HL-60 (cell line): ENCODE measurements around the gene C3orf20.

Source experiments
- DNase-seq, 2 experiments: peaks; one replicate each; pipeline ENCODE4 v3.0.0-alpha.2; 2010 to 2020; ENCODE audit warnings: low read depth in 1 of 2, low spot score in 1 of 2
- H3K27ac ChIP-seq: fragments of 250-450 bp; sonication (Bioruptor Pico); replicated peaks from 2 replicates; pipeline ENCODE4 v1.5.1; 2020; ENCODE audit warnings: mild to moderate bottlenecking, moderate library complexity
- H3K27me3 ChIP-seq: fragments of 250-450 bp; sonication (Bioruptor Pico); 2 replicates; pipeline ENCODE4 v1.5.1; 2021; ENCODE audit warnings: mild to moderate bottlenecking, moderate library complexity; ENCODE audit not compliant: insufficient read depth, poor library complexity, severe bottlenecking
- H3K4me3 ChIP-seq: replicated peaks from 2 replicates; pipeline ENCODE4 v1.5.1; 2011; ENCODE audit warnings: mild to moderate bottlenecking, control low read depth, low read length; ENCODE audit not compliant: insufficient read depth
- GABPA ChIP-seq: IDR thresholded peaks from 2 replicates; pipeline ENCODE4 v1.6.1; 2012; ENCODE audit warnings: low read depth
- POLR2AphosphoS5 ChIP-seq: IDR thresholded peaks from 2 replicates; pipeline ENCODE4 v1.6.1; 2012; ENCODE audit warnings: low read depth
- SPI1 ChIP-seq: IDR thresholded peaks from 2 replicates; pipeline ENCODE4 v1.6.1; 2012; ENCODE audit warnings: low read depth, mild to moderate bottlenecking, borderline replicate concordance
- long read RNA-seq: library from polyadenylated mRNA; unstranded; transcript quantifications from one replicate; pipeline ENCODE4 v2.0.0, GENCODE V29; 2020
- TF ChIP-seq, protein P1 (sequence below): IDR thresholded peaks from one replicate; pipeline ENCODE4 v1.5.1; 2011; ENCODE audit warnings: low read length, control low read depth, inconsistent platforms; ENCODE audit not compliant: insufficient read depth
- TF ChIP-seq, protein P2 (sequence below): IDR thresholded peaks from 2 replicates; pipeline ENCODE4 v1.6.1; 2012; ENCODE audit warnings: low read depth; ENCODE audit not compliant: insufficient replicate concordance

The C3orf20 gene
- long read RNA-seq, partial matches to known transcripts = 0 of 1 reads
- long read RNA-seq, other reads (novel, unspliced or antisense) = 1 of 1 reads

GRCh38 chr3:14674841-14675240, at the start of gene C3orf20:
Gene C3orf20 (plus strand): TSS chr3:14675141. CDS start chr3:14682714, 7,573 bp downstream.
- Histone ChIP-seq H3K4me3 (no peak within 1 kb of the TSS), H3K27me3 (no peaks in the 10 kb centered on the region), H3K27ac (no peak within 1 kb of the TSS)
- TF ChIP-seq, protein P1, sequence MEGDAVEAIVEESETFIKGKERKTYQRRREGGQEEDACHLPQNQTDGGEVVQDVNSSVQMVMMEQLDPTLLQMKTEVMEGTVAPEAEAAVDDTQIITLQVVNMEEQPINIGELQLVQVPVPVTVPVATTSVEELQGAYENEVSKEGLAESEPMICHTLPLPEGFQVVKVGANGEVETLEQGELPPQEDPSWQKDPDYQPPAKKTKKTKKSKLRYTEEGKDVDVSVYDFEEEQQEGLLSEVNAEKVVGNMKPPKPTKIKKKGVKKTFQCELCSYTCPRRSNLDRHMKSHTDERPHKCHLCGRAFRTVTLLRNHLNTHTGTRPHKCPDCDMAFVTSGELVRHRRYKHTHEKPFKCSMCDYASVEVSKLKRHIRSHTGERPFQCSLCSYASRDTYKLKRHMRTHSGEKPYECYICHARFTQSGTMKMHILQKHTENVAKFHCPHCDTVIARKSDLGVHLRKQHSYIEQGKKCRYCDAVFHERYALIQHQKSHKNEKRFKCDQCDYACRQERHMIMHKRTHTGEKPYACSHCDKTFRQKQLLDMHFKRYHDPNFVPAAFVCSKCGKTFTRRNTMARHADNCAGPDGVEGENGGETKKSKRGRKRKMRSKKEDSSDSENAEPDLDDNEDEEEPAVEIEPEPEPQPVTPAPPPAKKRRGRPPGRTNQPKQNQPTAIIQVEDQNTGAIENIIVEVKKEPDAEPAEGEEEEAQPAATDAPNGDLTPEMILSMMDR = no peak
- TF ChIP-seq SPI1 = no peak
- TF ChIP-seq POLR2AphosphoS5 = no peak
- no peak for TF ChIP-seq GABPA
- TF ChIP-seq, protein P2, sequence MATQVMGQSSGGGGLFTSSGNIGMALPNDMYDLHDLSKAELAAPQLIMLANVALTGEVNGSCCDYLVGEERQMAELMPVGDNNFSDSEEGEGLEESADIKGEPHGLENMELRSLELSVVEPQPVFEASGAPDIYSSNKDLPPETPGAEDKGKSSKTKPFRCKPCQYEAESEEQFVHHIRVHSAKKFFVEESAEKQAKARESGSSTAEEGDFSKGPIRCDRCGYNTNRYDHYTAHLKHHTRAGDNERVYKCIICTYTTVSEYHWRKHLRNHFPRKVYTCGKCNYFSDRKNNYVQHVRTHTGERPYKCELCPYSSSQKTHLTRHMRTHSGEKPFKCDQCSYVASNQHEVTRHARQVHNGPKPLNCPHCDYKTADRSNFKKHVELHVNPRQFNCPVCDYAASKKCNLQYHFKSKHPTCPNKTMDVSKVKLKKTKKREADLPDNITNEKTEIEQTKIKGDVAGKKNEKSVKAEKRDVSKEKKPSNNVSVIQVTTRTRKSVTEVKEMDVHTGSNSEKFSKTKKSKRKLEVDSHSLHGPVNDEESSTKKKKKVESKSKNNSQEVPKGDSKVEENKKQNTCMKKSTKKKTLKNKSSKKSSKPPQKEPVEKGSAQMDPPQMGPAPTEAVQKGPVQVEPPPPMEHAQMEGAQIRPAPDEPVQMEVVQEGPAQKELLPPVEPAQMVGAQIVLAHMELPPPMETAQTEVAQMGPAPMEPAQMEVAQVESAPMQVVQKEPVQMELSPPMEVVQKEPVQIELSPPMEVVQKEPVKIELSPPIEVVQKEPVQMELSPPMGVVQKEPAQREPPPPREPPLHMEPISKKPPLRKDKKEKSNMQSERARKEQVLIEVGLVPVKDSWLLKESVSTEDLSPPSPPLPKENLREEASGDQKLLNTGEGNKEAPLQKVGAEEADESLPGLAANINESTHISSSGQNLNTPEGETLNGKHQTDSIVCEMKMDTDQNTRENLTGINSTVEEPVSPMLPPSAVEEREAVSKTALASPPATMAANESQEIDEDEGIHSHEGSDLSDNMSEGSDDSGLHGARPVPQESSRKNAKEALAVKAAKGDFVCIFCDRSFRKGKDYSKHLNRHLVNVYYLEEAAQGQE = no peak
- DNase-seq = no peak

DNA sequence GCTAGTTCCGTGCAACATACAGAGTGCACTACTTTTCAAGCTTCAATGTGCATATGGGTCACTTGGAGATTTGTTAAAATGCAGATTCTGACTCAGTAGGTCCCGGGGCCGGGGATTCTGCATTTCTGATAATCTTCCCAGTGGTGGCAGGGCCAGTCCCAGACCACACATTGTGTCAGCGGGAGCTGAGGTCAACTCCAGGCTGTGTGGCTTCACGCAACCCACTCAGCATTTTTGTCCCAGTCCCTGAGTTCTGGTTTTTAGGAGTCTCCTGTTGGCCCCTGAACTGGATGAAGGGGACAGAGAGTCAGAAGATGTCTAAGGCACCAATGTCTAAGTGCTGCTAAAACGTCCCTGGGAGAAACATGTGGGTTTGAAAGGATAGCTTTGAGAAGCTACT, 49.5 kb upstream of the C3orf20 start:
- Histone ChIP-seq H3K27ac (no peak overlapping the region), H3K27me3 (no peaks in the 10 kb centered on the region), H3K4me3 (no peak overlapping the region)
- no peak for DNase-seq
- TF ChIP-seq, protein P1 = no peak
- TF ChIP-seq GABPA = no peak
- TF ChIP-seq SPI1 = no peak
- TF ChIP-seq, protein P2 = no peak
- TF ChIP-seq POLR2AphosphoS5 = no peak

DNA sequence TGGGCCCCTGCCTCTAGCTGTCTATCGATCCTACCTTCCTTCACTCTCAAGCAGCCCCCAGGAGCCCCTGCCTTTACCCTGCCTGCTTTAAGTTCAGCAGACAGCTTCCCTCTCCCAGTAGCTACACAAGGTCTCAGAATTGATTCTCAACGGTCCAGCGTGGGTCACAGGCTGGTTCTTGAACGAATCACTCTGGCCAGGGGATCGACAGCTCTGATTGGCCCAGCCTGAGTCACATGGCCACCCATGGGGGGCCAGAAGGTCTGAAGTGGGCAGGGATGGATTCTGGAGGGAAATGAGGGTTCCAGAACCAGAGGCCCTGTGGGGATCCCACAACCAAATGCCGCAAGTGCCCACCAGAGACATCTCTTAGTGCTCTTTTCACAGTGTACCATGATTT, 47.1 kb upstream of the C3orf20 start:
- H3K27ac ChIP-seq = no peak overlapping the region
- no peaks in the 10 kb centered on the region for H3K27me3 ChIP-seq
- TF ChIP-seq, protein P1 = no peak
- no peak for TF ChIP-seq SPI1
- no peak for TF ChIP-seq POLR2AphosphoS5
- no peak for TF ChIP-seq GABPA
- TF ChIP-seq, protein P2 = no peak
- H3K4me3 ChIP-seq = no peak overlapping the region
- DNase-seq = no peak
